ENCODE data around the gene GAS7. TPM values are rescaled to one million over a fixed set of nuclear protein-coding genes. Genes with fewer than 3 reads are reported as not detected.

The GAS7 gene
- total RNA-seq, 1 experiment from 2014 or later = 6.0 TPM

DNA sequence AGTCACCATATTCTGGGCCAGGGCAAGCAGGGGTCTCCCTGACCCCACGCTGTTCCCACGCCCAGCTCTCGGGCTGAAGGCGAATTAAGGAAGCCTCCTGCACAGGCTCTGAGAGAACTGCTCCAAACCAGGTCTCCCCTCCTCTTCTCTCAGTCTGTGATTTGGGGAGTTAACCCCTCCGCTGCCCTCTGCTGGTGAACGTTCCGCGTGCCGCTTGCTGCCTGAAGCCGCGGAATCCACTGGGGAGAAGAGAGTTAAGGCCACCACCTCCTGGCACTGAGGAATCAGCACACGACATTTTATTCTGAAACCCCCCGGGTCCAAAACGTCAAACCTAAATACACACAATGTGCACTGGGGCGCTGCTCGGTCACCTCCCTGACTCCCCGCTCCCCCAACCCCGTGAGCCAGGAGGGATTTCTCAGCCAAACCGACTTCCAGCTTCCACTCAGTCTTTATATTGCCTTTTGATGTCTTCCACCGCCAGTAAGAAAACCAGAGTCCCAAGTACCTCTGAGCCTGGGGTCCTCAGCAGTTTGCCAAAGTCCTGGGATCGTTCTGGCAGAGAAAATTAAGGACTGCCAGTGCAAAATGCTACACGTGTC is 238.9 kb downstream of the GAS7 start:
- Histone ChIP-seq H3K56ac (ENCODE audit: insufficient read length, low read depth, low read length) (no peak overlapping the region), H2BK15ac (ENCODE audit: low read depth, low read length) (no peak overlapping the region), H3K27ac (ENCODE audit: insufficient read length, low read depth, low read length) (no peak overlapping the region), H3K9ac (ENCODE audit: extremely low read depth, insufficient read length, low read length) (no peak overlapping the region), H3K4ac (ENCODE audit: low read depth, low read length) (no peak overlapping the region), H2BK20ac (ENCODE audit: low read depth, low read length, poor library complexity, severe bottlenecking) (no peak overlapping the region), H2AFZ (ENCODE audit: low read length) (no peak overlapping the region), H3K23me2 (ENCODE audit: insufficient read length, low read depth, low read length, poor library complexity, severe bottlenecking) (no peaks in the 10 kb centered on the region), H4K5ac (ENCODE audit: insufficient read length, low read depth, low read length) (no peak overlapping the region), H2AK5ac (ENCODE audit: insufficient read length, low read length) (no peak overlapping the region), H4K8ac (replicated peaks; ENCODE audit: insufficient read length, low read depth, low read length) (no peak overlapping the region), H2BK5ac (ENCODE audit: insufficient read length, low read length) (no peak overlapping the region), H2BK120ac (ENCODE audit: low read depth, low read length, poor library complexity, severe bottlenecking) (no peak overlapping the region), H3K4me2 (ENCODE audit: insufficient read depth, insufficient read length, low read length) (peak overlapping the region; percentile 56), H3K79me1 (ENCODE audit: insufficient read depth, low read depth, low read length, poor library complexity, severe bottlenecking) (no peaks in the 10 kb centered on the region), H2BK12ac (ENCODE audit: insufficient read length, low read depth, low read length) (no peak overlapping the region), H3K14ac (ENCODE audit: insufficient read depth, low read length) (no peak overlapping the region), H4K20me1 (ENCODE audit: control insufficient read depth, insufficient read depth, insufficient read length) (no peaks in the 10 kb centered on the region), H3K9me3 (ENCODE audit: control insufficient read depth, low read depth, low read length) (no peaks in the 10 kb centered on the region), H3K18ac (ENCODE audit: insufficient read length, low read depth, low read length) (no peak overlapping the region), H4K91ac (ENCODE audit: insufficient read length, low read depth, low read length) (no peak overlapping the region), H3K79me2 (ENCODE audit: insufficient read depth, low read length) (no peaks in the 10 kb centered on the region), H3K4me1 (ENCODE audit: insufficient read depth, low read length) (no peaks in the 10 kb centered on the region; the same call in 1 of the 2 replicates), H3K23ac (ENCODE audit: insufficient read length, low read depth, low read length) (no peak overlapping the region), H3T11ph (ENCODE audit: low read length) (no peak overlapping the region), H3K27me3 (ENCODE audit: insufficient read depth, low read length) (no peaks in the 10 kb centered on the region)
- no peaks in the 10 kb centered on the region; a peak in 1 of 5 replicates for H3K9me3 Mint-ChIP-seq
- no peaks in the 10 kb centered on the region for H3K36me3 Mint-ChIP-seq (ENCODE audit: insufficient read depth in 1 of 3, low read depth in 3 of 3)
- peak overlapping the region; percentile 46 to 67 for H3K4me3 Mint-ChIP-seq
- no peak overlapping the region for H3K27ac Mint-ChIP-seq
- peaks cover 37 to 45% of the 10 kb centered on the region in 2 experiments for H3K4me1 Mint-ChIP-seq
- WGBS (ENCODE audit: extremely low coverage, insufficient read length, low lambda C conversion rate) = no CpG with 5 or more reads among the region's 22 CpGs
- H3K27me3 Mint-ChIP-seq (ENCODE audit: low read depth) = peaks cover 11% of the 10 kb centered on the region
- DNase-seq = peak; percentile 88
- TF ChIP-seq, protein P1, sequence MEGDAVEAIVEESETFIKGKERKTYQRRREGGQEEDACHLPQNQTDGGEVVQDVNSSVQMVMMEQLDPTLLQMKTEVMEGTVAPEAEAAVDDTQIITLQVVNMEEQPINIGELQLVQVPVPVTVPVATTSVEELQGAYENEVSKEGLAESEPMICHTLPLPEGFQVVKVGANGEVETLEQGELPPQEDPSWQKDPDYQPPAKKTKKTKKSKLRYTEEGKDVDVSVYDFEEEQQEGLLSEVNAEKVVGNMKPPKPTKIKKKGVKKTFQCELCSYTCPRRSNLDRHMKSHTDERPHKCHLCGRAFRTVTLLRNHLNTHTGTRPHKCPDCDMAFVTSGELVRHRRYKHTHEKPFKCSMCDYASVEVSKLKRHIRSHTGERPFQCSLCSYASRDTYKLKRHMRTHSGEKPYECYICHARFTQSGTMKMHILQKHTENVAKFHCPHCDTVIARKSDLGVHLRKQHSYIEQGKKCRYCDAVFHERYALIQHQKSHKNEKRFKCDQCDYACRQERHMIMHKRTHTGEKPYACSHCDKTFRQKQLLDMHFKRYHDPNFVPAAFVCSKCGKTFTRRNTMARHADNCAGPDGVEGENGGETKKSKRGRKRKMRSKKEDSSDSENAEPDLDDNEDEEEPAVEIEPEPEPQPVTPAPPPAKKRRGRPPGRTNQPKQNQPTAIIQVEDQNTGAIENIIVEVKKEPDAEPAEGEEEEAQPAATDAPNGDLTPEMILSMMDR (conservative IDR thresholded peaks at IDR 0.05) = peak; percentile 81
